Astrocyte of the spinal cord (primary cell): ENCODE measurements around the gene WRNIP1.

Experiments used
- DNase-seq: peaks from one replicate; pipeline ENCODE4 v3.0.0; 2011; ENCODE audit warnings: low read depth, low spot score
- H3K4me3 ChIP-seq: 2 replicates; pipeline ENCODE4 v1.5.1; 2011; ENCODE audit warnings: low read depth, mild to moderate bottlenecking, low read length, moderate library complexity
- CTCF ChIP-seq: IDR thresholded peaks from 2 replicates; pipeline ENCODE4 v1.5.1; 2012; ENCODE audit warnings: low read depth, mild to moderate bottlenecking, low read length, inconsistent platforms
- in situ Hi-C: cut with HindIII; loops from 2 replicates; pipeline ENCODE4 v1.10.0; 2017; ENCODE audit warnings: low sequenced_read_pairs

The WRNIP1 gene

DNA sequence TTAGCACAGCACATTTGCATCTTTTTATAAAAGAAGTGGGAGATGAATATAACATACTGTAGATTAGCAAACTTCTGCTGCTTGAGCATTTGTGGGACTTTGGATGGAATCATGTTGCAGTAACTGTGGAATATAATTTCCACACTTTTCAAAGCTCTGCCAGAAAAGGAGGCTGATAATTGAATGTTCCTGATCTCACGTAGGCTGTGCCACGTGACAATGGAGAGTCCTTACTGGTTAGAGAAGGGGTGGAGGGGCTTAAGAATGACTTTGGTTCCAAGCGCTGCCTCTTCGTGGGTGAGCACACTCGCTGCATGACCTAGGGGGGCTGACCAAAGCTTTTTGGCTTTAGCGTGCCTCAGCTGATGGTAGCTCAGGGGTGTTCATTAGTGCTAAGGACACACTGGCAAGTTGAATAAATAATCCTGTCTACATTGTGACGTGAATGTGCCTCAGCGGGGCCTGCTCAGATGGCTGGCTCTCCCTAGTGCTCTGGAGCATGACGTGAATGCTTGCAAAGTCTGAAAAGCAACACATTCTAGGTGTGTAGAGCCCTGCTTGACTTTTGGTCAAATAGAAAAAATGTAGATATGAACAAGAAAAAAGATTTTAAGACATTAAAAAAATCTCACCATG, 15.0 kb downstream of the WRNIP1 start:
- TF ChIP-seq CTCF: no peak
- in situ Hi-C loops: no loop called here
- H3K4me3 ChIP-seq: no peak overlapping the region
- no peak for DNase-seq

DNA sequence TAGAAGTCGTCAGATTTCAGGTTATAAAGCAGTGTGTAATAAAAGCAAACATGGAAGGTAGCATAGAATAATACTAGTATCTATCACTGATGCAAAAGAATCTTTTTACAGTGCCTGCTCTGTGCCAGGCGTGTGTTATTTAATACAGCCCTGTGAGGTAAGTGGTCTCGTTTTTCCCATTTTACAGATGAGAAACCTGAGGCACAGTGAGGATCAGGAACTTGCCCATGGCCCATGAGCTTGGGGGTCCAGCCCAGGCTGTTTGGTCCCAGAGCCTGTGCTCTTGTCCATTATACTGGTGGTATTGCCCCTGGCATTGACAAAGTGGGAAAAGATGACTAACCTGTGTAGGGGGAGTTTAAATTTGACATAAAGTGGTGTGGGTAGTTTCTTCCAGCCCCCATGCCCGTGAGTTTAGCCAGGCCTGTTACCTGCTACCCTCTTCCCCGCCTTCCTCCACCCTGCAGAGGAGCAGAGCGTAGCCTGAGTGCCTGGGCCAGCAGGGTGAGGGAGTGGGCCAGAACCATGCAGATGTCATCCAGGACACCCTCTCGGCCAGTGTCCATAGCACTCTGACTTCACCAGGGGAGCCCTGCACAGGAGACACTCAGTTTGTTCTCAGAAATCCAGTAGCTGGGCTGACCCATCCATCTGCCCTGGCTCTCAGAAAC, 16.6 kb downstream of the WRNIP1 start:
- in situ Hi-C loops: no loop called here
- no peak overlapping the region for H3K4me3 ChIP-seq
- DNase-seq: no peak
- no peak for TF ChIP-seq CTCF

GRCh38 chr6:2782356-2782708, 17.1 kb downstream of the WRNIP1 start:
- no peak overlapping the region for H3K4me3 ChIP-seq
- in situ Hi-C loops: no loop called here
- TF ChIP-seq CTCF: no peak
- DNase-seq: no peak

DNA sequence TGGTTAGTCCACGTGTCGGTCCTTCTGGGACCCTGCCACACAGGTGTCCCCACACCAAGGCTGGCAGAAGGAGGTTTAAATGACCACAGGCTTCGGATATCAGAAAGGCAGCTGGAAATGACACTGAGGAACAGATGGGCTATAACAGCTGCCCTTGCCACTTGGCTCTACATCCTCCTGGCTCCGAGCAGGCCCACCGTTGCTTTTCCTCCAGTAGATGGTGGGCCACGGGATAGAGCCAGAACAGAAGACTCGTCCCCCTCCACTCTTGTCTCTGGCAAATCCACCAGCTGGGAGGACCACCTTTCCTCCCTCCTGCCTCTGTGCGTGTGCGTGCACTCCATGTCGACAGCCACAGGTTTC, 17.6 kb downstream of the WRNIP1 start:
- no peak for TF ChIP-seq CTCF
- no peak for DNase-seq
- in situ Hi-C loops: no loop called here
- H3K4me3 ChIP-seq: no peak overlapping the region

DNA sequence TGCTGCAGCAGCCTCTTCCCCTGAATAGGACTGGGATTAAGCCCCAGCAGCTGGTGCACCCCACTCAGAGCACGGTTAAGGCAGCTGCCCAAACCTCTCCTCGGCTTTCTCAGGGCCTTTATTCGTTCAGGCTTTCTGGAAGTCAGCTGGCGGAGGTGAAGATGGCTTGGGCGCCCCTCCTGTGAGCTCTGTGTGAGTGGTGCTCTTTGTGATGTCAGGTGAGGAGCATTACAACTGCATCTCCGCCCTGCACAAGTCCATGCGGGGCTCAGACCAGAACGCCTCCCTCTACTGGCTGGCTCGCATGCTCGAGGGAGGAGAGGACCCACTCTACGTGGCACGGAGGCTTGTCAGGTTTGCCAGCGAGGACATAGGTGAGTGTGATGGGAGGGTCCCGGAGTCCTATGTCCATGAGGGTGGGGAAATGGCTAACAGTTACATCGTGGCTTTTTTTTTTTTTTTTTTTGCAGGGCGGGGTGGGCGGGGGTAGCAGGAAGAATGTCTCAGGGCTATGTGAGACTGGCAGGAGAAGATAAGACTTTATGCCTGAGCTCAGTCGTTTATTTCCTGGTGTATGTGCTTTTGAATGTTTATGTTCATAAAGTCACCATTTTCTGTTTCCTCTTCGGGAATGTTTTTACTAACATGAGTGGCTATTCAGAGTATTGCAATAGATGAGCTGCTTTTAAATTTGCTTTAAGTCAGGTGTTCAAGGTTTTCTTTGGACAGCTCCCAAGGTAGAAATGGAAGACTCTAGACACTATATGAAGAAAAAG, 18.2 kb downstream of the WRNIP1 start:
- in situ Hi-C loops: no loop called here
- H3K4me3 ChIP-seq: no peak overlapping the region
- TF ChIP-seq CTCF: no peak
- peak; percentile 11 for DNase-seq

- in situ Hi-C loops: no loop called here
- TF ChIP-seq CTCF: no peak
- no peak for DNase-seq
- no peak overlapping the region for H3K4me3 ChIP-seq
Observed at GRCh38 chr6:2784061-2784460, 18.9 kb downstream of the WRNIP1 start.
